Thoracic aorta (tissue), 2 donors: Measurements from ENCODE around the gene HOXA2. TPM values are rescaled to one million over a fixed set of nuclear protein-coding genes. Genes with fewer than 3 reads are reported as not detected.

Experiments used
- ATAC-seq: fragments of 150-250 bp; one replicate; pipeline ENCODE4 v1.8.0; 2017; ENCODE audit warnings: low read depth; ENCODE audit not compliant: insufficient number of reproducible peaks, low FRiP score
- DNase-seq: peaks from one replicate; pipeline ENCODE4 v3.0.0-alpha.2; 2020; ENCODE audit warnings: low spot score
- H3K27ac ChIP-seq, 2 donors: fragments of 200-600 bp; sonication (generic); 1 replicate in 1 of 2; 2 replicates in 1 of 2; pipeline ENCODE4 v1.5.1; 2016; ENCODE audit warnings: mild to moderate bottlenecking in 2 of 2, moderate library complexity in 2 of 2
- H3K27me3 ChIP-seq: fragments of 200-600 bp; sonication (generic); replicated peaks from 2 replicates; pipeline ENCODE4 v1.6.0; 2016; ENCODE audit warnings: mild to moderate bottlenecking; ENCODE audit not compliant: insufficient read depth
- H3K36me3 ChIP-seq: fragments of 200-600 bp; sonication (generic); one replicate; pipeline ENCODE4 v1.5.1; 2016
- H3K4me1 ChIP-seq, 2 donors: fragments of 200-600 bp; sonication (generic); 1 replicate in 1 of 2; 2 replicates in 1 of 2; pipeline versions ENCODE4 v1.5.1 to v1.6.0; 2016; ENCODE audit warnings: low read depth in 2 of 2, mild to moderate bottlenecking in 1 of 2; ENCODE audit not compliant: control insufficient read depth in 1 of 2
- H3K4me3 ChIP-seq: fragments of 200-600 bp; sonication (generic); 2 replicates; pipeline ENCODE4 v1.5.1; 2016; ENCODE audit warnings: mild to moderate bottlenecking
- H3K9me3 ChIP-seq: fragments of 200-600 bp; sonication (generic); 2 replicates; pipeline ENCODE4 v1.5.1; 2016
- total RNA-seq, 2 donors: library from RNA; depleted of rRNA; stranded (reverse); fragments of >200 nt; gene quantifications; one replicate each; pipeline versions ENCODE4 v1.1.0 to v1.2.3, GENCODE V29; 2016
- TF ChIP-seq, protein P1 (sequence below): fragments of 200-600 bp; sonication (generic); IDR thresholded peaks from one replicate; pipeline ENCODE4 v1.5.1; 2019; ENCODE audit warnings: antibody characterized with exemption

HOXA2 gene
- total RNA-seq, 2 donors from 2014 or later: 3.4 to 4.6 TPM

DNA sequence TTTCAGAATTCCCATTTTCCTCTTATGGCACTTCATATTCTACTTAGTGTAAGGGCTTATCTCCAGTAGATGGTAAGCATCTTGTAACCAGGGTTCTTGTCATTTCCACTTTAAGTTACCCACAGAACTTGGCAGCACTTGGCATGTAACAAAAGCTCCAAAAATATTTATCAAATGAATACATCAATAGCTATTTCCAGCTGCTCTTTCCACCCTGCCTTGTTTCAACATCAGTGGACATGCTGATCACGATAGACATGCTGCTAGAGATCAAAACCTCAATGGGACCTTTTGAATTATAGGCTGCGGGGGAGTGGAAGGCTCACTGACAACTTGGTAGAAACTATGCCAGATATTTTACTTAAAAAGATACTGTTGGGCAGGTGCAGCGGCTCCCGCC lies 39.5 kb downstream of the HOXA2 start:
- Histone ChIP-seq H3K4me3 (no peak overlapping the region), H3K36me3 (no peaks in the 10 kb centered on the region), H3K27me3 (no peaks in the 10 kb centered on the region), H3K4me1 (peaks cover 0 to 8% of the 10 kb centered on the region in 2 donors), H3K27ac (no peak overlapping the region), H3K9me3 (no peaks in the 10 kb centered on the region)
- DNase-seq (no peak), ATAC-seq (no peak)
- TF ChIP-seq, protein P1, sequence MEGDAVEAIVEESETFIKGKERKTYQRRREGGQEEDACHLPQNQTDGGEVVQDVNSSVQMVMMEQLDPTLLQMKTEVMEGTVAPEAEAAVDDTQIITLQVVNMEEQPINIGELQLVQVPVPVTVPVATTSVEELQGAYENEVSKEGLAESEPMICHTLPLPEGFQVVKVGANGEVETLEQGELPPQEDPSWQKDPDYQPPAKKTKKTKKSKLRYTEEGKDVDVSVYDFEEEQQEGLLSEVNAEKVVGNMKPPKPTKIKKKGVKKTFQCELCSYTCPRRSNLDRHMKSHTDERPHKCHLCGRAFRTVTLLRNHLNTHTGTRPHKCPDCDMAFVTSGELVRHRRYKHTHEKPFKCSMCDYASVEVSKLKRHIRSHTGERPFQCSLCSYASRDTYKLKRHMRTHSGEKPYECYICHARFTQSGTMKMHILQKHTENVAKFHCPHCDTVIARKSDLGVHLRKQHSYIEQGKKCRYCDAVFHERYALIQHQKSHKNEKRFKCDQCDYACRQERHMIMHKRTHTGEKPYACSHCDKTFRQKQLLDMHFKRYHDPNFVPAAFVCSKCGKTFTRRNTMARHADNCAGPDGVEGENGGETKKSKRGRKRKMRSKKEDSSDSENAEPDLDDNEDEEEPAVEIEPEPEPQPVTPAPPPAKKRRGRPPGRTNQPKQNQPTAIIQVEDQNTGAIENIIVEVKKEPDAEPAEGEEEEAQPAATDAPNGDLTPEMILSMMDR: no peak

DNA sequence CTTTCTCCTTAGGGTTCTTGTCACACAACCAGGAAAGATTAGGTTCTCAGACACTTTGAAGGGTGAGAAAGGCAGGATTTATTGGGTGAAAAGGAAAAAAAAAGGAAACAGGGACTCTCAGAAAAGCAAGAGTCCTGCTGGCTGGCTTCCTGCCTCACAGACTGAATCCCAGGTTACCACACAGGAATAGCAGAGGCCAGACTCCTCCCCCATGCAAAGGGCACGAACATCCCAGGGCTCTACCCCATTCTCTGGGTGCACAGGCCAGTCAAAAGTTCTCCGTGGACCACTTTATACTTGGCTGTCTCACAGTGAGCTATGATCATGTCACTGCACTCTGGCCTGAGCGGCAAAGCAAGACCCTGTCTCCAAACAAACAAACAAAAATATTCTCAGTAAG lies 49.3 kb downstream of the HOXA2 start:
- no peaks in the 10 kb centered on the region for H3K36me3 ChIP-seq
- no peaks in the 10 kb centered on the region for H3K27me3 ChIP-seq
- TF ChIP-seq, protein P1: no peak
- no peak overlapping the region for H3K4me3 ChIP-seq
- no peak for ATAC-seq
- H3K4me1 ChIP-seq: no peaks in the 10 kb centered on the region
- H3K27ac ChIP-seq: no peak overlapping the region
- no peak for DNase-seq
- no peaks in the 10 kb centered on the region for H3K9me3 ChIP-seq

DNA sequence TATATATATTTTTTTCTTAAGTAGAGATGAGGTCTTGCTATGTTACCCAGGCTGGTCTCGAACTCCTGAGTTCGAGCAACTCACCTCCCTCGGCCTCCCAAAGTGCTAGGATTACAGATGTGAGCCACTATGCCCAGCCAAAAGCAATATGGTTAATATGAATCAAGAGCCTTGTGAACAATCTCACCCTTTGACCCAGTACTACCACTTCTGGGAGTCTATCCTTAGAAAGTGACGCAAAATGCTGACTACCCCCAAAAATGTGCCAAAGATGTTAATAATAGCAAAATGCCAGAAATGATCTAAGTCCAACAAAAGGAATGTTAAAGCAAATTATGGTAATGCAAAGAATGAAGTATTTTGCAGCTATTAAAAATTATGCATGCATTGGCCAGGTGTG lies 51.0 kb downstream of the HOXA2 start:
- no peak overlapping the region for H3K4me3 ChIP-seq
- DNase-seq (no peak), ATAC-seq (no peak)
- H3K9me3 ChIP-seq: no peaks in the 10 kb centered on the region
- no peaks in the 10 kb centered on the region for H3K27me3 ChIP-seq
- H3K4me1 ChIP-seq: no peaks in the 10 kb centered on the region
- H3K27ac ChIP-seq: no peak overlapping the region
- TF ChIP-seq, protein P1: no peak
- H3K36me3 ChIP-seq: no peaks in the 10 kb centered on the region

Other genes starting within 250 kb of the HOXA2 start
- 10 to 100 TPM; 16.6 to 29.0 TPM for gene SKAP2, start 238.1 kb downstream of the HOXA2 start, total RNA-seq
- gene HOXA1, start 6.7 kb downstream of the HOXA2 start, total RNA-seq: 1 to 10 TPM in 1 of 2 donors, not detected in 1; 3.1 TPM
- gene HOXA4, start 28.1 kb upstream of the HOXA2 start, total RNA-seq: 1 to 10 TPM; 3.7 to 6.1 TPM
- 1 to 10 TPM in 1 of 2 donors, under 1 TPM in 1; 0.35 to 1.2 TPM for gene HOXA5, start 41.0 kb upstream of the HOXA2 start, total RNA-seq
- gene HOXA6, start 45.1 kb upstream of the HOXA2 start, total RNA-seq: not detected
- 10 to 100 TPM in 1 of 2 donors, 1 to 10 TPM in 1; 6.5 to 29.3 TPM for gene HOXA3, start 49.9 kb upstream of the HOXA2 start, total RNA-seq
- gene HOXA7, start 54.0 kb upstream of the HOXA2 start, total RNA-seq: under 1 TPM; 0.28 to 0.54 TPM
- not detected for gene HOXA9, start 62.9 kb upstream of the HOXA2 start, total RNA-seq
- under 1 TPM in 1 of 2 donors, not detected in 1; 0.81 TPM for gene HOXA10, start 71.6 kb upstream of the HOXA2 start, total RNA-seq
- 1 to 10 TPM in 1 of 2 donors, under 1 TPM in 1; 0.28 to 3.7 TPM for gene HOXA11, start 82.5 kb upstream of the HOXA2 start, total RNA-seq
- gene HOXA13, start 97.4 kb upstream of the HOXA2 start, total RNA-seq: under 1 TPM in 1 of 2 donors, not detected in 1; 0.14 TPM
- not detected for gene EVX1, start 140.1 kb upstream of the HOXA2 start, total RNA-seq